Subcutaneous adipose tissue (tissue), 4 donors: ENCODE results near the gene FOXE1. TPM values are rescaled to one million over a fixed set of nuclear protein-coding genes. Genes with fewer than 3 reads are reported as not detected.

Experiments used
- total RNA-seq, 4 donors: library from RNA; depleted of rRNA; stranded (reverse); fragments of >200 nt; gene quantifications; one replicate each; pipeline ENCODE4 v1.1.0, GENCODE V29; 2016
- TF ChIP-seq, protein P1 (sequence below): fragments of 450-650 bp; IDR thresholded peaks from one replicate; pipeline ENCODE4 v1.5.1; 2016; ENCODE audit warnings: low read depth, mild to moderate bottlenecking, control low read depth, antibody characterized with exemption, moderate library complexity

The FOXE1 gene
- total RNA-seq, 4 donors from 2014 or later: not detected

DNA sequence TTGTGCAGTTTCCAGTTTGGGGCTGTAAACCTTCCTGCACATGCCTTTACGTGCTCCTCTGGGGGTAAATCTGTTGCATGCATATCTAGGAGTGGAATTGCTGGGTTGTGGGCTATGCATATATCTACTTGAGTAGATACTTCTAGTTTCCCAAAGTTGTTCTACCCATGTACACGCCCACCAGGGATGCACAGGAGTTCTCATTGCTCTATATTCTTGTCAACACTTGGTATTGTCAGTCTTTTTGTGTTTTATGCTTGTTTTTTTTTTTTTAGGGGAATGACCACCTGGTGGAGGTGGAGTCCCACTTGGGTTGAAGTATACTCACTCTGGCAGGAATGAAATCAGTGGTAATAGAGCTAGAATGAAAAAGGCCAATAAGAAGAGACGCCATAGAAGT, 23.0 kb downstream of the FOXE1 start:
- TF ChIP-seq, protein P1, sequence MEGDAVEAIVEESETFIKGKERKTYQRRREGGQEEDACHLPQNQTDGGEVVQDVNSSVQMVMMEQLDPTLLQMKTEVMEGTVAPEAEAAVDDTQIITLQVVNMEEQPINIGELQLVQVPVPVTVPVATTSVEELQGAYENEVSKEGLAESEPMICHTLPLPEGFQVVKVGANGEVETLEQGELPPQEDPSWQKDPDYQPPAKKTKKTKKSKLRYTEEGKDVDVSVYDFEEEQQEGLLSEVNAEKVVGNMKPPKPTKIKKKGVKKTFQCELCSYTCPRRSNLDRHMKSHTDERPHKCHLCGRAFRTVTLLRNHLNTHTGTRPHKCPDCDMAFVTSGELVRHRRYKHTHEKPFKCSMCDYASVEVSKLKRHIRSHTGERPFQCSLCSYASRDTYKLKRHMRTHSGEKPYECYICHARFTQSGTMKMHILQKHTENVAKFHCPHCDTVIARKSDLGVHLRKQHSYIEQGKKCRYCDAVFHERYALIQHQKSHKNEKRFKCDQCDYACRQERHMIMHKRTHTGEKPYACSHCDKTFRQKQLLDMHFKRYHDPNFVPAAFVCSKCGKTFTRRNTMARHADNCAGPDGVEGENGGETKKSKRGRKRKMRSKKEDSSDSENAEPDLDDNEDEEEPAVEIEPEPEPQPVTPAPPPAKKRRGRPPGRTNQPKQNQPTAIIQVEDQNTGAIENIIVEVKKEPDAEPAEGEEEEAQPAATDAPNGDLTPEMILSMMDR: no peak

DNA sequence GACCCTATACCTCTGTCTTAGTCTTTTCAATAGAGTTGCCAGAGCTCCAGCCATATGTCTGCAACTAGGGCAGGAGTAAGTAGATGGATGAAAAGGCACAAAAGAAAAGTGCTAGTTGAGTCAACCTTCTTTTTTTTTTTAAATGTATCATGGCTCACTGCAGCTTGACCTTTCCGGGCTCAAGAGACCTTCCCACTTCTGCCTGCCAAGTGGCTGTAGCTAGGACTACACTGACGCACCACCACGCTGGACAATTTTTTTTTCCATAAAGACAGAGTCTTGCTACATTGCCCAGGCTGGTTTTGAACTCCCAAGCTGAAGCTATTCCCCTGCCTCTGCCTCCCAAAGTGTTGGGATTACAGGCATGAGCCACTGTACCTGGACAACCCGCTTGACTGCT, 27.3 kb downstream of the FOXE1 start:
- TF ChIP-seq, protein P1: no peak

DNA sequence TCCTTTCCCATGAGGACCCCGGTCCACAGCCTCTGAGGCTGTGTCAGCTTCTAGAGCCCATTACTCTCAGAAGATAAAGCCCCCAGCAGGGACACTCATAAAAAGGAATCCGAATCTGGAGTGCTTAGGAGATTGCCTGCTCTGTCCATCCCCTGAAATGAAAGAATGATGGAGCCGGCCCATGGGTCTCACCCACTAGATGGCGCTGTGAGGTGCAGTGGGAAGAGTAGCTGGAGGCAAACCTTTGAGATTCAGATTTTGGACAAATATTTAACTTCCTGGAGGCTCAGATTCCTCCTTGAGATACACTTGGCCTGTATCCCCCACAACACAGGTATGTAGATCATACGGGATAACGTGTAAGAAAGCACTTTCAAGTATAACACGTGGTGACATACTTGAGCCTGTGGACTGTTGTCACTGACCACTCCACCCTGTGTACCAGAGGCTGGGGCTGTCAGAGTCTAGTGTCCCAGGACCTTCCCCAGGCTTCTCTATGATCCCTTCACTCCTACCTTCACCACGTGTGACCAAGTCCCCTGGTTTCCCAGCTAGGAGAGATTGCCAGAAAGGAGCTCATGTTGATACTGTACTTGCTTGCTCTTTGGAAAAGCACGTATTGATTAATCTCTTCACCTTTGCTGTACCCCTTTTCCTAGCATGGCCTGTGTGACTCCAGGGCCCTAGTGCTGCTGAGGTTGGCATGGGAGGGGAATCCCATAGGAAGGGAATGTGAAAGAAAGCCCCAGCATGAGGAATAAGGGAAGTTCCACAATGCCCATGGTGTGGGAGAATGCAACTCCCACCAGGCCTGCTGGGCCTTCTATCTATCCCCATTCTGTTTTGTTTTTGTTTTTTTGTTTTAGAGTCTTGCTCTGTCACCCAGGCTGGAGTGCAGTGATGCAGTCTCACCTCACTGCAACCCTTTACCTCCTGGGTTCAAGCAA, 37.2 kb downstream of the FOXE1 start:
- TF ChIP-seq, protein P1: no peak

DNA sequence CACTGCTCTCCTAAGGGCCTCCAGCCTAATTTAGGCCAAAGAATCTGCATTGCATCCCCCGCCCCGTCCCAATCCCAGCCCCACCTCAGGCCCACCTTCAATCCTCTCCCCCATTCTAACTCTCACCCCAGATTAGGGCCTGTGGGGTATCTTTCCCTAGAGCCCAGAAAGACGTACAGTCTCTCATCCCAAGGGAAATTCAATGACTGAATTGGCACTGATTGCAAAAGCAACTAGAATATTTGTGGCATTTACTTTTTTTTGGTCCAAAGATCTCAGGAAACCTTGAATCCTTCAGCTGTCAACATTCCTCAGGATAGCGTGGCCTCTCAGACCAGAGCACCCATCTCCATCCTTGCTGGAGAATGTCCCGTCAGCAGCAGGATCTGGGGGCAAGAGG, 38.7 kb downstream of the FOXE1 start:
- TF ChIP-seq, protein P1: no peak

DNA sequence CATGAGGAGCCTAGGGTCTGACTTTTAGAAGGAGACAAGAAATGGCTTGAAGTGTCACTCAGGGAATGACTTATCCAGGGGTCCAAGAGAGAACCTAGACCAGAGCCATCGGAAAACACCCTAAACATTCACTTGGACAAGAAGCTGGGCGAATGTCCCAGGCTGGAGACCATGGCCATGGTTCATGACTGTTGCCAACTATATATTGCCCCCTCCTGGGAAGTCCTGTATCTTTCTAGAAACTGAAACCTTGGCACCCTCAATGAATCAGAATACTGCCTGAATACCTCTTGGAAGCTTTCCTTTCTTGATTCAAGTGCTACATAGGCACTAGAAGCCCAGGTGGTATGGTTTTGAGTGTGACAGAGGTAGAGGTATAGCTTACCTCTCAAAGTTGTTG, 39.4 kb downstream of the FOXE1 start:
- TF ChIP-seq, protein P1: no peak

DNA sequence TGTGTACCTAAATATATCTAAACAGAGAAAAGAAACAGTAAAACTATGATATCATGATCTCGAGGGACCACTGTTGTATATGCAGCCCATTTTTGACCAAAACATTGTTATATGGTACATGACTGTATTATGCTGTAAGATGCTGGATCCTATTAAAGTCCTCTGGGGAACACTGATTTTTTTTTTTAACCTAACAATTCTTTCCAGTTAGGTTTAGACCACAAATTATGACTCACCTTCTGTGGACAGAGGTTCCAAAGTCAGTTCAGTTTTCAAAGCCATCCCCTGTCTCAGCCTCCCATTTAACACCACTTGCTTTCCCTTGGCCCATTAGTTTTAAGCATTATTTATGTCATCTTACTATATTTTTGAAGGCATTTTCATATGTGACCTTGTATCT, 42.2 kb downstream of the FOXE1 start:
- TF ChIP-seq, protein P1: no peak

DNA sequence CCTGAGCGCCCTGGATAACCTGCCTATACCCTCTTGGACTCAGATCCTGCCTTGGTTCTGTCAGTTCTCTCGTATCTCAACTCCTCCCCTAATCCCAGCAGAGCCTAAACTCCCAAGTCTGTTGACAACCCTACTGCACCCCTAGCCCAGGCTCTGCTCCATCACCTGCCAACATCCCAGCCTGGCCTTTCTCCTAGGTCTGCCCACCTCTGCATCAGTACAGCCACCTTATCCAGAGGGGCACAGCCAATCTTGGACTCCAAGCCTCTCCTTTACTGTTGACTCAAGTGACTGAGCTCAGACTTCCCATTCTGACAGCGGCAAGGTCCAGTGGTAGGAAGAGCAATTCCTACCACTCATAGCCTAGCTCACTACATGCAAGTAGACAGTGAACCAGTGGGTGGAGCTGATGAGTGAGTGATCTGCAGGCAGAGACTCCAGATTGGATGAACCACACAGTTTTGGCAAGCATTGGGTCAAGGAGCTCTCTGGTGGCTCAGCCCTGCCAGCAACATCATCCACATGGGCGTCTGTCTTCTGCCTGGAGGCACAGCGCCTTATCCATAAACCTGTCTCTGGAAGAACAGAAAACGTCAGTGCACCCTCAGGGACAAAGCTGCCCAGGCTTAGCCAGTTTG, 42.8 kb downstream of the FOXE1 start:
- TF ChIP-seq, protein P1: no peak
